Activated T-helper 17 cell treated with anti-CD3 and anti-CD28 coated beads, Interleukin-2, amount 50 U/mL, for 72 hours (primary cell): ENCODE measurements around the gene GALNT10. TPM values are rescaled to one million over a fixed set of nuclear protein-coding genes. Genes with fewer than 3 reads are reported as not detected.
A peak's percentile ranks its signal among the peaks of the same experiment; 100 is the strongest.

Experiments used
- ATAC-seq: fragments of 150-1000 bp; cut with Tn5 transposase; replicated peaks from 2 replicates; pipeline ENCODE4 v1.10.0; 2021; ENCODE audit warnings: mild to moderate bottlenecking, moderate library complexity
- H3K27ac Mint-ChIP-seq: one replicate; pipeline ENCODE4 v1.8.0; 2022; ENCODE audit warnings: mixed read lengths
- H3K27me3 Mint-ChIP-seq: one replicate; pipeline ENCODE4 v1.8.0; 2022; ENCODE audit warnings: mixed read lengths
- H3K36me3 Mint-ChIP-seq: one replicate; pipeline ENCODE4 v1.8.0; 2022; ENCODE audit warnings: low read depth, mild to moderate bottlenecking, mixed read lengths
- H3K4me1 Mint-ChIP-seq: one replicate; pipeline ENCODE4 v1.8.0; 2022; ENCODE audit warnings: mixed read lengths
- H3K4me3 Mint-ChIP-seq: one replicate; pipeline ENCODE4 v1.8.0; 2022; ENCODE audit warnings: mild to moderate bottlenecking, mixed read lengths
- H3K9me3 Mint-ChIP-seq: one replicate; pipeline ENCODE4 v1.8.0; 2022; ENCODE audit warnings: mixed read lengths
- total RNA-seq, 2 donors: library from RNA; stranded (reverse); gene quantifications; one replicate each; pipeline ENCODE4 v1.2.3, GENCODE V29; 2022

GALNT10 gene
- total RNA-seq, 2 donors from 2014 or later: 21.5 to 45.3 TPM

- no peak for ATAC-seq
- Mint-ChIP-seq H3K36me3 (no peaks in the 10 kb centered on the region), H3K4me3 (no peak overlapping the region), H3K27me3 (no peaks in the 10 kb centered on the region), H3K27ac (no peak overlapping the region), H3K9me3 (peaks cover 3% of the 10 kb centered on the region), H3K4me1 (peaks cover 16% of the 10 kb centered on the region)
Measured at GRCh38 chr5:154243736-154244135, 53.2 kb downstream of the GALNT10 start.

DNA sequence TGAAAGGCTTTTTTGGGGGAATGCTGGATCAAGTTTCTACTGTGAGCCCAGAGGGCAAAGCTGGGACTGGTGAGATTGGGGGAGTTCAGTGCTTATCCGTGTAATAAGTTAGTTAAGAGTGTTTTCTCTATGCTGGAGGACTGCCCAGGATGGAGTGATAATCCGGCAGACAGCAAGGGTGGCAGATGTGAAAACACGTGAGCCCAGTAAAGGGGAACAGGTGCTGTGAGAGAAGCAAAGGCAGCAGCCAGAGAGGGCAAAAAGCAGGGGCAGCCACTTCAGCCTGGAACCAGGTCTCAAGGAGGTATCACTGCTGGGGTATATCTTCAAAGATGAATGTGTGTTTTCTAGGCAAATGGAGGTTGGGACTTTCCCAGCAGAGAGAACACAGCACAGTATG, 53.9 kb downstream of the GALNT10 start:
- Mint-ChIP-seq H3K4me1 (peaks cover 17% of the 10 kb centered on the region), H3K27me3 (no peaks in the 10 kb centered on the region), H3K9me3 (peaks cover 3% of the 10 kb centered on the region), H3K36me3 (no peaks in the 10 kb centered on the region), H3K4me3 (no peak overlapping the region), H3K27ac (peak overlapping the region; percentile 25)
- ATAC-seq: no peak

- no peaks in the 10 kb centered on the region for H3K27me3 Mint-ChIP-seq
- H3K9me3 Mint-ChIP-seq: peaks cover 3% of the 10 kb centered on the region
- no peak for ATAC-seq
- H3K4me3 Mint-ChIP-seq: no peak overlapping the region
- H3K36me3 Mint-ChIP-seq: peaks cover 12% of the 10 kb centered on the region
- no peak overlapping the region for H3K27ac Mint-ChIP-seq
- H3K4me1 Mint-ChIP-seq: peaks cover 9% of the 10 kb centered on the region
Measured at GRCh38 chr5:154248691-154249090, 58.2 kb downstream of the GALNT10 start.

DNA sequence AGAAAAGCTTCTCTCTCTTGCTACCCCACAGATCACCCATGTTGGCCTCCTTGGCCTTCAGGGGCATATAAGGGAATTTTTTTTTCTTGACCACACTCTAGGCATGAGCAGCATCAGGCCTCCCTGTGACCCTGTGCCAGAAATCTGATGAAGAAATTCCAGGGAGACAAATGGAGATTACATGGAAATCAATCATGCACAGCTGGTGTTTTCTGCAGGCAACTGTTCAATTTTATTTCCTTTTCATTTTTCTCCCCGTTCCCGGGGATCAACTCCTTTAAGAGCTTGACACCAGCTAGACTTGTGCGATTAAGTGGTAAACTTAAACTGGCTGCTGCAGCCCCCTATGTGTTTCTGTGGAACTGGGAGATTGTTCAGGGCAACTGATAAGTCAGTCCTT, 59.3 kb downstream of the GALNT10 start:
- peaks cover 2% of the 10 kb centered on the region for H3K9me3 Mint-ChIP-seq
- H3K36me3 Mint-ChIP-seq: peaks cover 23% of the 10 kb centered on the region
- H3K27ac Mint-ChIP-seq: no peak overlapping the region
- no peak overlapping the region for H3K4me3 Mint-ChIP-seq
- peaks cover 12% of the 10 kb centered on the region for H3K4me1 Mint-ChIP-seq
- ATAC-seq: no peak
- H3K27me3 Mint-ChIP-seq: no peaks in the 10 kb centered on the region

DNA sequence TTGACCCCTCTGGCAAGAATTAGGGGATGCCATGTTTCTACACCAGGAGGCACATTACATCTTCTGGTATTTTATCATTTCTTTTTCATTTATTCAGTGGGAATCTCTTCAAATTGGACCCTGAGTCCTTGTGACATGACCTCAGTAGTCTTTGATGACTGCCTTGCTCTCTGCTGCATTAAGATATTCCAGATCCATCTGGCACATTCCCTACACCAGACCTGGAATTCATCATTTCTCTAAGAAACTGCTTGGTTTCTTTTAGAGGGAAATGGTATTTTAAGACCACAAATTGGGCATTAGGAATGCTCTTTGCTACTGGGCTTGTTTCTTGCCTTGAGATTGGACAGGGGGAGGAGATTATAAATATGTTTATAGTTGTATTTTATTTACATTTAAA, 61.0 kb downstream of the GALNT10 start:
- Mint-ChIP-seq H3K36me3 (peaks cover 25% of the 10 kb centered on the region), H3K9me3 (no peaks in the 10 kb centered on the region), H3K27ac (no peak overlapping the region), H3K27me3 (no peaks in the 10 kb centered on the region), H3K4me1 (peaks cover 9% of the 10 kb centered on the region), H3K4me3 (no peak overlapping the region)
- no peak for ATAC-seq

GRCh38 chr5:154253807-154254206, 63.3 kb downstream of the GALNT10 start:
- no peaks in the 10 kb centered on the region for H3K27me3 Mint-ChIP-seq
- H3K9me3 Mint-ChIP-seq: no peaks in the 10 kb centered on the region
- H3K27ac Mint-ChIP-seq: no peak overlapping the region
- peaks cover 25% of the 10 kb centered on the region for H3K36me3 Mint-ChIP-seq
- H3K4me3 Mint-ChIP-seq: no peak overlapping the region
- ATAC-seq: no peak
- peaks cover 4% of the 10 kb centered on the region for H3K4me1 Mint-ChIP-seq

GRCh38 chr5:154254896-154255295, 64.4 kb downstream of the GALNT10 start:
- H3K9me3 Mint-ChIP-seq: no peaks in the 10 kb centered on the region
- H3K36me3 Mint-ChIP-seq: peaks cover 25% of the 10 kb centered on the region
- H3K4me1 Mint-ChIP-seq: peaks cover 8% of the 10 kb centered on the region
- H3K27ac Mint-ChIP-seq: no peak overlapping the region
- ATAC-seq: no peak
- H3K27me3 Mint-ChIP-seq: no peaks in the 10 kb centered on the region
- no peak overlapping the region for H3K4me3 Mint-ChIP-seq

- H3K36me3 Mint-ChIP-seq: peaks cover 25% of the 10 kb centered on the region
- peaks cover 8% of the 10 kb centered on the region for H3K4me1 Mint-ChIP-seq
- no peaks in the 10 kb centered on the region for H3K9me3 Mint-ChIP-seq
- H3K27me3 Mint-ChIP-seq: no peaks in the 10 kb centered on the region
- ATAC-seq: no peak
- H3K4me3 Mint-ChIP-seq: no peak overlapping the region
- no peak overlapping the region for H3K27ac Mint-ChIP-seq
Measured at GRCh38 chr5:154257046-154257445, 66.5 kb downstream of the GALNT10 start.

DNA sequence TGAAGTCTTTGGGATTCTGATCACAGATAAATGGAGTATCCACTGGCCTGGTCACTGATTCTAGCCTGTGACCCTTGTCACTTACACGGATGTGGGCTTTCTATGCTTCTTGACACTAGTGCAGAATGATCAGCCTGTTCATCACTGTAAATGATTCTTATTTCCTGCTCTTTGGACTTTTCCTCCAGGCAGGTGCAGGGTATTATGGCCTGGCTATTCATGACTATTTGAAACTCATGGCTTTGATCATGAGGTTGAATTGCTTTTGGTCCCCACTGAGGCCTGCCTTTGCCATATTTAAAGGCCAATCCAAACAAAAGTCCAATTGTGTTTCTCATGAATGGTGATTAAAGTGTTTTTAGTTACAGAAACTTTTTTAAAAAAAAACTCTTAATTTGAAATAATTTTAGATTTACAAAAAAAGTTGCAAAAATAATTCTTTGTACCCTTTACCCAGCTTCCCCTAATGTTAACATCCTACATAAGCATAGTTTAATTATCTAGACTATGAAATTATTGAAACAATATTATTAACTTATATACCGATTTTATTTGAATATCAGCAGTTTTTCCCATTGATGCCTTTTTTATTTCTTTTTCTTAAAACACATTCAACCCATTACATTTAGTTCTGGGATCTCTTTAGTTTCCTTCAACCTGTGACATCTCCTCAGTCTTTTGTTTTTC, 68.1 kb downstream of the GALNT10 start:
- Mint-ChIP-seq H3K27me3 (no peaks in the 10 kb centered on the region), H3K36me3 (peaks cover 21% of the 10 kb centered on the region), H3K27ac (no peak overlapping the region), H3K4me3 (no peak overlapping the region), H3K9me3 (no peaks in the 10 kb centered on the region), H3K4me1 (peaks cover 8% of the 10 kb centered on the region)
- no peak for ATAC-seq

GRCh38 chr5:154260224-154260927, 69.8 kb downstream of the GALNT10 start:
- no peaks in the 10 kb centered on the region for H3K27me3 Mint-ChIP-seq
- peaks cover 8% of the 10 kb centered on the region for H3K36me3 Mint-ChIP-seq
- H3K27ac Mint-ChIP-seq: no peak overlapping the region
- H3K9me3 Mint-ChIP-seq: no peaks in the 10 kb centered on the region
- ATAC-seq: no peak
- H3K4me3 Mint-ChIP-seq: no peak overlapping the region
- peaks cover 4% of the 10 kb centered on the region for H3K4me1 Mint-ChIP-seq

GRCh38 chr5:154262342-154262741, 71.8 kb downstream of the GALNT10 start:
- peaks cover 9% of the 10 kb centered on the region for H3K4me1 Mint-ChIP-seq
- H3K9me3 Mint-ChIP-seq: no peaks in the 10 kb centered on the region
- no peak overlapping the region for H3K27ac Mint-ChIP-seq
- no peak for ATAC-seq
- peaks cover 8% of the 10 kb centered on the region for H3K36me3 Mint-ChIP-seq
- H3K4me3 Mint-ChIP-seq: no peak overlapping the region
- no peaks in the 10 kb centered on the region for H3K27me3 Mint-ChIP-seq

- ATAC-seq: no peak
- Mint-ChIP-seq H3K27ac (no peak overlapping the region), H3K9me3 (no peaks in the 10 kb centered on the region), H3K4me1 (peaks cover 5% of the 10 kb centered on the region), H3K36me3 (peaks cover 8% of the 10 kb centered on the region), H3K4me3 (no peak overlapping the region), H3K27me3 (no peaks in the 10 kb centered on the region)
Measured at GRCh38 chr5:154264549-154265196, 74.1 kb downstream of the GALNT10 start.

DNA sequence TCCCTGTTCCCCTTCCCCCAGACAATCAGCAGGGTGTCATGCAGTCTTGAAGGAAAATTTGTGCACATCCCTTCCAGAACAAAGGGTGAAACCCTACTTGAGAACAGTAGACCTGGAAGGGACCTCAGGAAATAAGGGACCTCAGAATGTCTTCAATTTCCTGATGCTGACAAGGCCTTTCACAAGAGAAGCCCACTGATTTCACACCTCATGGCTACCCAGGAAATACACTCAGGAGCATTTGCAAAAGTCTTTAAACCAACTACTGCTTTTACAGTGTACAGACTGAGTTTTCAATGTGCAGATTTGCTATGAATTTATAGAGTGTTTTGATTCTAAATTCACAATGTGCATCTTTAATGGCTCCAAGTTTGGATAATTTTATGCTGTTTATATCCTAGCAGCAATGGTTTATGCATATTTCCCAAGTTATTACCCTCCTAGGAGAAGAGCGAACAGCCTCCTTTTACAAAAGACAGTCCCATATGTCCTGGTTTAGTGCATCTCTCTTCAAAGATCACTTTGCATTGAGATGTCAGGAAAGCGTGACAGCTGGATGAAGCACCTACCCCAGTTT, 74.8 kb downstream of the GALNT10 start:
- no peaks in the 10 kb centered on the region for H3K27me3 Mint-ChIP-seq
- peaks cover 5% of the 10 kb centered on the region for H3K4me1 Mint-ChIP-seq
- H3K27ac Mint-ChIP-seq: no peak overlapping the region
- H3K4me3 Mint-ChIP-seq: no peak overlapping the region
- ATAC-seq: no peak
- peaks cover 8% of the 10 kb centered on the region for H3K36me3 Mint-ChIP-seq
- no peaks in the 10 kb centered on the region for H3K9me3 Mint-ChIP-seq

DNA sequence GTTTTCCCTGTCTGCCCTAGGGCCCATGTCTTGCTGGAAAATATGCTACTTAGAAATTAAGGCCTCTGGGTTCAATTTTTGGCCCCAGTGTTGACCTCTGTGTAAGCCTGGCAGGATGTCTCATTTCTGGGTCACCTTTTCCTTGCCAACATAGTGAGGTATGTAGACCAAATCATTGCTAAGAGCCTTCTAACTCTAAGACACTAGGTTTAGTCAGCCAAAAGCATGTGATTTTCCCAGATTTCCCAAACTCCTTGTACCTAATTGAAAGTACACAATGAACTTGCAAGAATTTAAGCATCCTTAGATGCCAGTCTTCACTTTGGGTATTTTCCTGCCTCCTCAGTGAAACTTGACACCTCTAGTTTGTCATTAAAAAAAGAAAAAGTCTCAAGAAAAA, 77.0 kb downstream of the GALNT10 start:
- Mint-ChIP-seq H3K27ac (no peak overlapping the region), H3K9me3 (no peaks in the 10 kb centered on the region), H3K27me3 (no peaks in the 10 kb centered on the region), H3K36me3 (peaks cover 6% of the 10 kb centered on the region), H3K4me3 (no peak overlapping the region), H3K4me1 (peaks cover 17% of the 10 kb centered on the region)
- no peak for ATAC-seq

DNA sequence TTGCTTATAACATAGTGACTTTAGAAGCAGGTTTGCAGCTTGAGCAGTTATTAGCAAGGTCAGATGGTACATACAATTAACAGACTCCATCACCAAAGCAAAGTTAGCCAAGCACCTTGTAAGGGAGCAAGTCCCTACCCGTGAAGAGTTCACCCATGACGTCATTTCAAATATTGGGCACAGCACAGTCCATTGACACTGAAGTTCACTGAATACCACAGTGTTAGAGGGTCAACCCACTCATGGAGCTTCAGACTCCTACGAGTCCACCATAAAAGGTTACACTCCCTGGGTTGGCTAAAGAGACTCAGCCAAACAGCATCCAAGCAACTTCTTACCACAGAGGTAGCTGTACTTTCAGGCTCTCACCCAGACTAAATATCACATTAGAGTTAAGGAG, 77.5 kb downstream of the GALNT10 start:
- H3K27ac Mint-ChIP-seq: no peak overlapping the region
- no peak for ATAC-seq
- no peaks in the 10 kb centered on the region for H3K27me3 Mint-ChIP-seq
- peaks cover under 1% of the 10 kb centered on the region for H3K36me3 Mint-ChIP-seq
- H3K4me1 Mint-ChIP-seq: peaks cover 23% of the 10 kb centered on the region
- no peaks in the 10 kb centered on the region for H3K9me3 Mint-ChIP-seq
- no peak overlapping the region for H3K4me3 Mint-ChIP-seq
